Ovary (tissue), 9 donors: ENCODE results near the gene XXYLT1. TPM values are rescaled to one million over a fixed set of nuclear protein-coding genes. Genes with fewer than 3 reads are reported as not detected.
A peak's percentile ranks its signal among the peaks of the same experiment; 100 is the strongest.

Experiments used
- DNase-seq, 5 donors: peaks; one replicate each; pipeline ENCODE4 v3.0.0-alpha.2; 2019 to 2020
- H3K27ac ChIP-seq, 2 donors: fragments of 200-600 bp; one replicate each; pipeline versions ENCODE4 v1.5.1 to v1.8.0; 2019 to 2022
- H3K27me3 ChIP-seq: fragments of 200-600 bp; one replicate; pipeline ENCODE4 v1.8.0; 2022
- H3K36me3 ChIP-seq: fragments of 200-600 bp; sonication (generic); one replicate; pipeline ENCODE4 v1.5.1; 2019
- H3K4me1 ChIP-seq: one replicate; pipeline ENCODE4 v1.8.1; 2013; ENCODE audit warnings: mild to moderate bottlenecking, moderate library complexity; ENCODE audit not compliant: insufficient read depth
- H3K4me3 ChIP-seq: fragments of 200-600 bp; sonication (generic); one replicate; pipeline ENCODE4 v1.5.1; 2017
- H3K9me3 ChIP-seq, 2 donors: fragments of 200-600 bp in 1 of 2; sonication (generic) in 1 of 2; one replicate each; pipeline versions ENCODE4 v1.5.1 to v1.8.1; 2013 to 2019; ENCODE audit warnings: mild to moderate bottlenecking in 1 of 2, moderate library complexity in 1 of 2
- CTCF ChIP-seq, 3 donors: fragments of 450-650 bp in 2 of 3; fragments of 200-600 bp in 1 of 3; IDR thresholded peaks; one replicate each; pipeline versions ENCODE4 v1.5.1 to v1.8.0; 2016 to 2022; ENCODE audit warnings: antibody characterized with exemption in 3 of 3, mild to moderate bottlenecking in 1 of 3
- EP300 ChIP-seq: sonication (generic); formaldehyde crosslinking; IDR thresholded peaks from one replicate; pipeline ENCODE4 v1.6.1; 2017; ENCODE audit warnings: antibody characterized with exemption
- POLR2A ChIP-seq: fragments of 450-650 bp; IDR thresholded peaks from one replicate; pipeline ENCODE4 v1.6.1; 2017; ENCODE audit warnings: antibody characterized with exemption, mild to moderate bottlenecking, moderate library complexity
- WGBS, 3 donors: extraction: QIAGEN DNeasy Blood & Tissue Kit in 1 of 3; methylation state at CpG; one replicate each; pipeline versions ENCODE4 v1.1.5 to v1.1.7; 2013 to 2017; 5-methylcytosine and 5-hydroxymethylcytosine counted together
- intact Hi-C, 4 donors: fragments of 100-400 bp; cut with DNase I; formaldehyde crosslinking; loops; one replicate each; pipeline versions ENCODE4 v1.11.0 to v1.15.1; 2022 to 2023
- polyA plus RNA-seq, 2 donors: library from polyadenylated mRNA; stranded (reverse); fragments of 200-250 nt in 1 of 2; fragments of 350-450 nt in 1 of 2; fragmentation: Illumina TruSeq in 1 of 2; extraction: RNeasy Lipid Tissue Mini Kit (QIAGEN cat#74804) in 1 of 2; gene quantifications; one replicate each; pipeline ENCODE4 v1.2.3, GENCODE V29; 2013 to 2014
- total RNA-seq, 7 donors: library from RNA; depleted of rRNA in 2 of 7; stranded (reverse); fragments of >200 nt in 2 of 7; fragmentation: NEBNext Ultra II Directional in 3 of 7; extraction: Animal tissue kit (Norgen Biotek cat#: 25700) in 3 of 7; gene quantifications; one replicate each; pipeline versions ENCODE4 v1.1.0 to v1.2.4, GENCODE V29; 2016 to 2023
- donor health status: DM: no; HTN: no; CAD: no; lungs with moderate emphysema.
- donor health status: DM: no; HTN: no; CAD: no.
- donor health status: Bipolar disorder and iron deficiency.
- donor health status: DM: yes; HTN: yes; CAD: no.
- donor health status: DM: no; HTN: no; CAD: no.
- donor health status: DM: yes; HTN: yes; CAD: no.

XXYLT1 gene
- total and polyA plus RNA-seq, 9 donors, result 5.6 to 13.6 (median 10.2) TPM

GRCh38 chr3:195073866-195074860 is 196.8 kb downstream of the XXYLT1 start:
- 83 to 87% (median 83%) methylated on average over 25 of the region's 25 CpGs for WGBS, 3 donors
- H3K27ac ChIP-seq, result no peak overlapping the region
- H3K36me3 ChIP-seq, result no peaks in the 10 kb centered on the region
- H3K4me1 ChIP-seq, result peaks cover 5% of the 10 kb centered on the region
- no peaks in the 10 kb centered on the region for H3K9me3 ChIP-seq
- intact Hi-C loops, result no loop called here
- no peaks in the 10 kb centered on the region for H3K27me3 ChIP-seq
- DNase-seq, result peak in 2 of 5 donors; percentile 10 to 26
- no peak for TF ChIP-seq CTCF (IDR thresholded peaks at IDR 0.05)
- no peak for TF ChIP-seq POLR2A
- TF ChIP-seq EP300, result no peak
- H3K4me3 ChIP-seq, result no peak overlapping the region

- DNase-seq, result peak in 1 of 5 donors; percentile 9
- H3K4me3 ChIP-seq, result no peak overlapping the region
- peaks cover 5% of the 10 kb centered on the region for H3K4me1 ChIP-seq
- H3K27ac ChIP-seq, result no peak overlapping the region
- no peaks in the 10 kb centered on the region for H3K9me3 ChIP-seq
- no peaks in the 10 kb centered on the region for H3K27me3 ChIP-seq
- intact Hi-C loops, result no loop called here
- H3K36me3 ChIP-seq, result no peaks in the 10 kb centered on the region
- 95 to 96% (median 95%) methylated on average over 19 of the region's 19 CpGs for WGBS, 3 donors
- no peak for TF ChIP-seq CTCF (IDR thresholded peaks at IDR 0.05)
- no peak for TF ChIP-seq EP300
- TF ChIP-seq POLR2A, result no peak
These were observed 197.9 kb downstream of the XXYLT1 start for GRCh38 chr3:195072916-195073564.

- peaks cover 5% of the 10 kb centered on the region for H3K4me1 ChIP-seq
- WGBS, 3 donors, result 87 to 92% (median 89%) methylated on average over 23 of the region's 23 CpGs
- no peaks in the 10 kb centered on the region for H3K27me3 ChIP-seq
- peak in 1 of 5 donors; percentile 10 for DNase-seq
- H3K9me3 ChIP-seq, result no peaks in the 10 kb centered on the region
- no peak overlapping the region for H3K27ac ChIP-seq
- intact Hi-C loops, result no loop called here
- TF ChIP-seq CTCF (IDR thresholded peaks at IDR 0.05), result no peak
- H3K4me3 ChIP-seq, result no peak overlapping the region
- H3K36me3 ChIP-seq, result no peaks in the 10 kb centered on the region
These were observed 198.8 kb downstream of the XXYLT1 start for GRCh38 chr3:195071916-195072820.
